HEK293 (cell line): ENCODE measurements around the gene ASIC4.

ENCODE experiments used
- AEBP2 ChIP-seq: fragments of 450-650 bp; formaldehyde crosslinking; IDR thresholded peaks from 2 replicates; pipeline ENCODE4 v1.5.1; 2016; ENCODE audit warnings: missing biosample characterization, missing genetic modification characterization, borderline replicate concordance
- ATF2 ChIP-seq: fragments of 450-650 bp; formaldehyde crosslinking; IDR thresholded peaks from 2 replicates; pipeline ENCODE4 v1.5.1; 2016; ENCODE audit warnings: missing biosample characterization, missing genetic modification characterization, low read depth
- GLI4 ChIP-seq: fragments of 450-650 bp; formaldehyde crosslinking; IDR thresholded peaks from 2 replicates; pipeline ENCODE4 v1.5.1; 2016; ENCODE audit warnings: missing biosample characterization, missing genetic modification characterization
- HOXA7 ChIP-seq: sonication (generic); formaldehyde crosslinking; IDR thresholded peaks from 2 replicates; pipeline ENCODE4 v1.8.1; 2022; ENCODE audit warnings: missing genetic modification reagents, borderline replicate concordance
- HOXD13 ChIP-seq: sonication (generic); formaldehyde crosslinking; IDR thresholded peaks from 2 replicates; pipeline ENCODE4 v1.8.0; 2022; ENCODE audit warnings: missing genetic modification reagents, borderline replicate concordance
- PRDM2 ChIP-seq: fragments of 450-650 bp; formaldehyde crosslinking; IDR thresholded peaks from 2 replicates; pipeline ENCODE4 v1.5.1; 2016; ENCODE audit warnings: missing biosample characterization, missing genetic modification characterization, borderline replicate concordance
- REPIN1 ChIP-seq: fragments of 450-650 bp; formaldehyde crosslinking; IDR thresholded peaks from 2 replicates; pipeline ENCODE4 v1.5.1; 2017; ENCODE audit warnings: missing biosample characterization, missing genetic modification characterization, low read depth
- TSHZ1 ChIP-seq: fragments of 450-650 bp; formaldehyde crosslinking; IDR thresholded peaks from 2 replicates; pipeline ENCODE4 v1.5.1; 2016; ENCODE audit warnings: missing biosample characterization, missing genetic modification characterization, borderline replicate concordance
- ZNF132 ChIP-seq: fragments of 450-650 bp; formaldehyde crosslinking; IDR thresholded peaks from 2 replicates; pipeline ENCODE4 v1.5.1; 2017; ENCODE audit warnings: missing biosample characterization, missing genetic modification characterization, borderline replicate concordance
- ZNF138 ChIP-seq: fragments of 450-650 bp; formaldehyde crosslinking; IDR thresholded peaks from 2 replicates; pipeline ENCODE4 v1.5.1; 2016; ENCODE audit warnings: missing biosample characterization, missing genetic modification characterization, borderline replicate concordance
- ZNF16 ChIP-seq: fragments of 450-650 bp; formaldehyde crosslinking; IDR thresholded peaks from 2 replicates; pipeline ENCODE4 v1.5.1; 2016; ENCODE audit warnings: low read depth, missing biosample characterization, missing genetic modification characterization
- ZNF2 ChIP-seq: fragments of 450-650 bp; formaldehyde crosslinking; IDR thresholded peaks from 2 replicates; pipeline ENCODE4 v1.5.1; 2016; ENCODE audit warnings: missing biosample characterization, missing genetic modification characterization
- ZNF221 ChIP-seq: fragments of 450-650 bp; formaldehyde crosslinking; IDR thresholded peaks from 2 replicates; pipeline ENCODE4 v1.5.1; 2017; ENCODE audit warnings: missing biosample characterization, missing genetic modification characterization, borderline replicate concordance
- ZNF248 ChIP-seq: fragments of 450-650 bp; formaldehyde crosslinking; IDR thresholded peaks from 2 replicates; pipeline ENCODE4 v1.5.1; 2017; ENCODE audit warnings: missing biosample characterization, missing genetic modification characterization
- ZNF274 ChIP-seq, 2 experiments: fragments of 200-500 bp in 1 of 2; fragments of 450-650 bp in 1 of 2; sonication (Bioruptor generic) in 1 of 2; formaldehyde crosslinking in 1 of 2; IDR thresholded peaks; 2 replicates each; pipeline versions ENCODE4 v1.5.1 to v1.6.1; 2014 to 2016; ENCODE audit warnings: borderline replicate concordance in 1 of 2, inconsistent platforms in 1 of 2, low read length in 1 of 2, missing biosample characterization in 1 of 2, missing genetic modification characterization in 1 of 2
- ZNF354C ChIP-seq: fragments of 450-650 bp; formaldehyde crosslinking; IDR thresholded peaks from 2 replicates; pipeline ENCODE4 v1.5.1; 2016; ENCODE audit warnings: missing biosample characterization, missing genetic modification characterization, low read depth, borderline replicate concordance
- ZNF394 ChIP-seq: fragments of 450-650 bp; formaldehyde crosslinking; IDR thresholded peaks from 2 replicates; pipeline ENCODE4 v1.5.1; 2016; ENCODE audit warnings: missing biosample characterization, missing genetic modification characterization, mild to moderate bottlenecking, moderate library complexity, borderline replicate concordance
- ZNF404 ChIP-seq: fragments of 450-650 bp; formaldehyde crosslinking; IDR thresholded peaks from 2 replicates; pipeline ENCODE4 v1.5.1; 2017; ENCODE audit warnings: missing biosample characterization, missing genetic modification characterization
- ZNF514 ChIP-seq: fragments of 450-650 bp; formaldehyde crosslinking; IDR thresholded peaks from 2 replicates; pipeline ENCODE4 v1.5.1; 2016; ENCODE audit warnings: missing biosample characterization, missing genetic modification characterization
- ZNF571 ChIP-seq: fragments of 450-650 bp; formaldehyde crosslinking; IDR thresholded peaks from 2 replicates; pipeline ENCODE4 v1.5.0; 2017; ENCODE audit warnings: missing biosample characterization, missing genetic modification characterization
- ZNF677 ChIP-seq: fragments of 450-650 bp; IDR thresholded peaks from 2 replicates; pipeline ENCODE4 v1.5.0; 2018; ENCODE audit warnings: missing biosample characterization, mild to moderate bottlenecking, missing genetic modification characterization, moderate library complexity
- ZNF704 ChIP-seq: fragments of 450-650 bp; formaldehyde crosslinking; IDR thresholded peaks from 2 replicates; pipeline ENCODE4 v1.5.1; 2016; ENCODE audit warnings: missing biosample characterization, missing genetic modification characterization
- ZNF747 ChIP-seq: fragments of 450-650 bp; formaldehyde crosslinking; IDR thresholded peaks from 2 replicates; pipeline ENCODE4 v1.5.1; 2016; ENCODE audit warnings: missing biosample characterization, missing genetic modification characterization
- ZNF791 ChIP-seq: fragments of 450-650 bp; formaldehyde crosslinking; IDR thresholded peaks from 2 replicates; pipeline ENCODE4 v1.5.1; 2016; ENCODE audit warnings: missing biosample characterization, missing genetic modification characterization

The ASIC4 gene

GRCh38 chr2:219571311-219572236 lies 57.3 kb downstream of the ASIC4 start, which contains the start of gene OBSL1 (continued):
- TF ChIP-seq ZNF354C (tag by site-specific recombination) = no peak
- peak; percentile 64 for TF ChIP-seq ZNF2 (tag by site-specific recombination)
- TF ChIP-seq ZNF274 (IDR thresholded peaks at IDR 0.05; ENCODE audit: low read length) = no peak
- TF ChIP-seq ZNF274 (tag by site-specific recombination; IDR thresholded peaks at IDR 0.05; ENCODE audit: borderline replicate concordance) = no peak
- TF ChIP-seq ZNF571 (tag by site-specific recombination) = no peak
- TF ChIP-seq ZNF704 (tag by site-specific recombination) = no peak
- TF ChIP-seq ZNF248 = peak; percentile 80
- TF ChIP-seq REPIN1 (tag by site-specific recombination) = no peak
- no peak for TF ChIP-seq HOXD13
- TF ChIP-seq ATF2 (tag by site-specific recombination) = peak; percentile 61; the same call in 1 of the 2 replicates
- no peak for TF ChIP-seq ZNF791 (tag by site-specific recombination)
- TF ChIP-seq ZNF404 = no peak
- TF ChIP-seq AEBP2 = no peak
- TF ChIP-seq GLI4 (tag by site-specific recombination) = peak; percentile 90; the same call in 1 of the 2 replicates
- TF ChIP-seq ZNF132 = no peak
- no peak for TF ChIP-seq ZNF394 (tag by site-specific recombination)
- no peak for TF ChIP-seq ZNF747
- no peak for TF ChIP-seq ZNF677 (tag by site-specific recombination)
- TF ChIP-seq PRDM2 = no peak
- no peak for TF ChIP-seq HOXA7 (CRISPR knock-in tag)
- TF ChIP-seq ZNF16 (tag by site-specific recombination) = no peak
- no peak for TF ChIP-seq ZNF514 (tag by site-specific recombination)
- peak; percentile 65; the same call in 1 of the 2 replicates for TF ChIP-seq TSHZ1
- no peak for TF ChIP-seq ZNF221 (tag by site-specific recombination)
- no peak for TF ChIP-seq ZNF138 (tag by site-specific recombination)
